ENCODE results near the gene THYN1. TPM values are rescaled to one million over a fixed set of nuclear protein-coding genes. Genes with fewer than 3 reads are reported as not detected.

The THYN1 gene
- total RNA-seq, 2 donors from 2014 or later = 17.8 to 25.7 TPM

GRCh38 chr11:134238956-134239355 is 14.2 kb downstream of the THYN1 start:
- Histone ChIP-seq H3K9me3 (no peaks in the 10 kb centered on the region), H3K4me1 (peaks cover 7% of the 10 kb centered on the region), H3K36me3 (replicated peaks in 1 of 2; ENCODE audit: insufficient read depth in 1 of 2, low read depth in 2 of 2) (peaks cover 0 to 5% of the 10 kb centered on the region in 2 donors), H3K27me3 (no peaks in the 10 kb centered on the region), H3K4me3 (no peak overlapping the region), H3K27ac (no peak overlapping the region)
- intact Hi-C loops (cut with DNase I) = no loop called here
- 95 to 97% methylated on average over 5 of the region's 5 CpGs for WGBS, 2 donors
- ATAC-seq (no peak), DNase-seq (no peak)
- no peak for TF ChIP-seq POLR2A (IDR thresholded peaks at IDR 0.05)
- no peak for TF ChIP-seq CTCF (IDR thresholded peaks at IDR 0.05)

GRCh38 chr11:134237557-134237922 is 15.6 kb downstream of the THYN1 start:
- whole genome bisulfite sequencing, 2 donors = 87 to 89% methylated on average over 11 of the region's 11 CpGs
- DNase-seq (no peak), ATAC-seq (no peak)
- intact Hi-C loops (cut with DNase I) = no loop called here
- peaks cover 0 to 5% of the 10 kb centered on the region in 2 donors for H3K36me3 ChIP-seq (replicated peaks in 1 of 2; ENCODE audit: insufficient read depth in 1 of 2, low read depth in 2 of 2)
- H3K9me3 ChIP-seq = no peaks in the 10 kb centered on the region
- H3K27ac ChIP-seq = no peak overlapping the region
- no peaks in the 10 kb centered on the region for H3K27me3 ChIP-seq
- H3K4me1 ChIP-seq = peaks cover 7% of the 10 kb centered on the region
- TF ChIP-seq CTCF (IDR thresholded peaks at IDR 0.05) = no peak
- no peak for TF ChIP-seq POLR2A (IDR thresholded peaks at IDR 0.05)
- H3K4me3 ChIP-seq = no peak overlapping the region

- intact Hi-C loops (cut with DNase I) = no loop called here
- WGBS, 2 donors = 87 to 89% methylated on average over 7 of the region's 7 CpGs
- H3K36me3 ChIP-seq (replicated peaks in 1 of 2; ENCODE audit: insufficient read depth in 1 of 2, low read depth in 2 of 2) = peaks cover 0 to 5% of the 10 kb centered on the region in 2 donors
- no peak for ATAC-seq
- TF ChIP-seq CTCF (IDR thresholded peaks at IDR 0.05) (no peak), POLR2A (IDR thresholded peaks at IDR 0.05) (no peak)
- no peak overlapping the region for H3K27ac ChIP-seq
- no peaks in the 10 kb centered on the region for H3K27me3 ChIP-seq
- H3K4me1 ChIP-seq = peaks cover 7% of the 10 kb centered on the region
- DNase-seq = no peak
- H3K4me3 ChIP-seq = no peak overlapping the region
- H3K9me3 ChIP-seq = no peaks in the 10 kb centered on the region
These were observed 16.2 kb downstream of the THYN1 start for GRCh38 chr11:134236834-134237556.

- intact Hi-C loops (cut with DNase I) = no loop called here
- Histone ChIP-seq H3K4me1 (peaks cover 7% of the 10 kb centered on the region), H3K27ac (no peak overlapping the region), H3K4me3 (no peak overlapping the region), H3K36me3 (replicated peaks in 1 of 2; ENCODE audit: insufficient read depth in 1 of 2, low read depth in 2 of 2) (peaks cover 0 to 5% of the 10 kb centered on the region in 2 donors), H3K27me3 (no peaks in the 10 kb centered on the region), H3K9me3 (no peaks in the 10 kb centered on the region)
- 31 to 33% methylated on average over 3 of the region's 3 CpGs for WGBS, 2 donors
- no peak for ATAC-seq
- DNase-seq = peak in 1 of 4 donors; percentile 35
- TF ChIP-seq CTCF (IDR thresholded peaks at IDR 0.05) (no peak), POLR2A (IDR thresholded peaks at IDR 0.05) (no peak)
These were observed 17.8 kb downstream of the THYN1 start for GRCh38 chr11:134235399-134235798.

GRCh38 chr11:134233729-134234179 is 19.4 kb downstream of the THYN1 start:
- no peaks in the 10 kb centered on the region for H3K9me3 ChIP-seq
- 88 to 89% methylated on average over 3 to 4 of the region's 4 CpGs for WGBS, 2 donors
- no peak for DNase-seq
- peaks cover 7% of the 10 kb centered on the region for H3K4me1 ChIP-seq
- no peaks in the 10 kb centered on the region for H3K27me3 ChIP-seq
- no peak overlapping the region for H3K27ac ChIP-seq
- TF ChIP-seq CTCF (IDR thresholded peaks at IDR 0.05) (no peak), POLR2A (IDR thresholded peaks at IDR 0.05) (no peak)
- no peak for ATAC-seq
- intact Hi-C loops (cut with DNase I) = no loop called here
- H3K4me3 ChIP-seq = no peak overlapping the region
- H3K36me3 ChIP-seq (replicated peaks in 1 of 2; ENCODE audit: insufficient read depth in 1 of 2, low read depth in 2 of 2) = no peaks in the 10 kb centered on the region

Measured in body of pancreas (tissue), 4 donors.